GM19395 (cell line): ENCODE data around the gene RAB4A.
A peak's percentile ranks its signal among the peaks of the same experiment; 100 is the strongest.

Experiments used
- ATAC-seq: cut with Tn5 transposase; IDR thresholded peaks from one replicate; pipeline ENCODE4 v1.9.1; 2021; ENCODE audit warnings: mild to moderate bottlenecking, moderate library complexity; ENCODE audit not compliant: unreplicated experiment

RAB4A gene

GRCh38 chr1:229243638-229244037 lies 27.3 kb upstream of the RAB4A start:
- ATAC-seq = no peak

GRCh38 chr1:229244091-229244490 lies 26.8 kb upstream of the RAB4A start:
- ATAC-seq = no peak

- ATAC-seq = no peak
Measured at GRCh38 chr1:229247871-229248270, 23.0 kb upstream of the RAB4A start.

- no peak for ATAC-seq
Measured at GRCh38 chr1:229248821-229249817, 21.8 kb upstream of the RAB4A start.

- ATAC-seq = no peak
Measured at GRCh38 chr1:229249854-229250644, 20.9 kb upstream of the RAB4A start.

GRCh38 chr1:229251185-229251584 lies 19.7 kb upstream of the RAB4A start:
- no peak for ATAC-seq

GRCh38 chr1:229252228-229252984 lies 18.5 kb upstream of the RAB4A start:
- no peak for ATAC-seq

GRCh38 chr1:229253151-229253974 lies 17.5 kb upstream of the RAB4A start:
- peak; percentile 78 for ATAC-seq

- no peak for ATAC-seq
Measured at GRCh38 chr1:229254910-229255541, 15.9 kb upstream of the RAB4A start.

GRCh38 chr1:229258031-229258756 lies 12.7 kb upstream of the RAB4A start:
- ATAC-seq = no peak

GRCh38 chr1:229258757-229259060 lies 12.2 kb upstream of the RAB4A start:
- no peak for ATAC-seq

GRCh38 chr1:229260297-229260696 lies 10.6 kb upstream of the RAB4A start:
- ATAC-seq = no peak

- ATAC-seq = no peak
Measured at GRCh38 chr1:229262239-229262638, 8.7 kb upstream of the RAB4A start.

- ATAC-seq = no peak
Measured at GRCh38 chr1:229263254-229263653, 7.7 kb upstream of the RAB4A start.

GRCh38 chr1:229264068-229264467 lies 6.8 kb upstream of the RAB4A start:
- ATAC-seq = no peak

GRCh38 chr1:229264487-229264886 lies 6.4 kb upstream of the RAB4A start:
- ATAC-seq = no peak

GRCh38 chr1:229266274-229266673 lies 4.6 kb upstream of the RAB4A start:
- ATAC-seq = no peak

- ATAC-seq = no peak
Measured at GRCh38 chr1:229266832-229267500, 3.9 kb upstream of the RAB4A start.

GRCh38 chr1:229268505-229268904 lies 2.4 kb upstream of the RAB4A start:
- ATAC-seq = no peak
